GM21447 (cell line): Measurements from ENCODE around the gene SYCP2.
"Not testable (repeated sequence)": the region's sequence is repeated elsewhere in the genome, so short reads cannot be mapped to it uniquely, and the experiment has no call there.

ENCODE experiments used
- ATAC-seq: cut with Tn5 transposase; IDR thresholded peaks from one replicate; pipeline ENCODE4 v1.9.1; 2021; ENCODE audit not compliant: unreplicated experiment

SYCP2 gene

DNA sequence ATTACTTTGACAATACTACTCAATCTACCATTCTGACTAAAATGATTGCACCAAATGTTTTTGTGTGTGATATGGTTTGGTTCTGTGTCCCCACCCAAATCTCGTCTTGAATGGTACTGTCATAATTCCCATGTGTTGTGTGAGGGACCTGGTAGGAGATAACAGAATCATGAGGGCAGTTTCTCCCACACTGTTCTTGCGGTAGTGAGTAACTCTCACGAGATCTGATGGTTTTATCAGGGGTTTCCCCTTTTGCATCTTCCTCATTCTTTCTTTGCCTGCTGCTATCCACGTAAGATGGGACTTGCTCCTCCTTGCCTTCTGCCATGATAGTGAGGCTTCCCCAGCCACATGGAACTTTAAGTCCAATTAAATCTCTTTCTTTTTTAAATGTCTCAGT lies 20.8 kb downstream of the SYCP2 start:
- ATAC-seq: no peak

DNA sequence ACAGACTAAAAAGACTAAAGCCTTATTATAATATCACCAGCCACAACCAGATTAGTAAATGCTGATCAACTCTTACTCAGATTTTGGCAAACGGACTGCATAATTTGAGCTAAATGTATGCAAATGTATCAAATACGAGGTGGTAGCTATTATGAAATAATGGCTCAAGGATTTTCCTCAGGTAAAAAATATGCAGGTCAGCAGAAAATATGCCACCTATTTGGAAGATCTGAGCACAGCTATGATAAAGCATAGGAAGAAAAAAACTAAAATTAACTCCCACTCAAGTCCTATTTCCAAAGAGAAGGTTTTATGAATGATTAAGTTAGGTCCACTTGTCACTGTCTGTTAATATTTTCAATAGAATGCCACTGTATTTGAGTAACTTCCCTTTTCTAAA lies 22.4 kb downstream of the SYCP2 start:
- no peak for ATAC-seq

DNA sequence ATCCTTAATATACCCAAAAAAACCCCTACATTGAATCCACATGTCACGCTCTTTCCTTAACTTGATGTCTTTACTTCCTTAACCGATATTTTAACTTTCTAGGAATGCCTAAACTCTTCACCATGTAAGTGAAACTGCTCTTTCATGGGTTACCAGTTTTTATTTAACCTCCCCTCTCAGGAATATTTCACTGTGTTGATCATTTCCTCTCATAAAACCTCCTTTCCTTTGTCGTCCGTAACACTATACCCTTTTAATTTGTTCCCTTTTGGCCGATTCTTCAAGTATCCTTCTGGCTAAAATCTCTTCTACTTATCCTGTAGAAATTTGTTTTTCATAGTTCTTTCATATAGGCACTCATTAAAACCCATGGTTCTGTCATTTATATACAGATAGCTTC lies 24.6 kb downstream of the SYCP2 start:
- ATAC-seq: no peak

DNA sequence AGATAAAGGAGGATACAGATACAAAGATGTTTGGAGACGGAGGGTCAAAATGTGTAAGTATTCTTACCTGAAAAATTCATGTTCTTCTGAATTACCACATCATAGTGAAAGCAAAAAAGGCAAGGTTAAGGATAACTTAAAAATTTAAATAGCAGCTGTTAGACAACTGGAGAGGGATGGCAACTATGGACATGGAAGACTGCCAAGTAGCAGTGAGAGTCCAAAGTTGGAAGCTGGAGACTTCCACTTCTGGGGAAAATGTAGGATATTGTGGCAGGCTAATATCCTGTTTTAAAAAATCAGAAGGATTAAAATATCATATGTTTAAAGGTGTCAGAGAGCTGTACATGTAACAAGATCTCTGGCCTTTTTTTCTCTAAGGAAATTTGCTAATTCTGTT lies 29.8 kb downstream of the SYCP2 start:
- no peak for ATAC-seq

DNA sequence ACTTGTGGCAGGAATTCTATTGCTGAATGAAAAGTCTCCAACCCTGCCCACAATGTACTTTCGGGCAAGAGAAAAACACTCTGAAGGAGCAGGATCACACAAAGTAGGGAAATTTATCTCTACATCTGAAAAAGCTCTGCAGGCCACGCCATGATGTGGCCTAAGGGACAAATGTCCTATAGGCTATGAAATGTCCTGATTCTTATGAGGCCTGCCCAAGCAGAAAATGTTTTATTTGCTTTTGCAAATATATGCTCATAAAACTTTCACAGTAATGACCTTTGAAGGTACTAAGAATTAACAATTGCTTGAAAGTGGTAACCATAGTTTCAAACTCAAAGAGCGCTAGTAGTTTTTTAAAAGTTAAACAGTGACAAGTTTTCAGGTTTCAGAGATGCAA lies 31.0 kb downstream of the SYCP2 start:
- no peak for ATAC-seq

DNA sequence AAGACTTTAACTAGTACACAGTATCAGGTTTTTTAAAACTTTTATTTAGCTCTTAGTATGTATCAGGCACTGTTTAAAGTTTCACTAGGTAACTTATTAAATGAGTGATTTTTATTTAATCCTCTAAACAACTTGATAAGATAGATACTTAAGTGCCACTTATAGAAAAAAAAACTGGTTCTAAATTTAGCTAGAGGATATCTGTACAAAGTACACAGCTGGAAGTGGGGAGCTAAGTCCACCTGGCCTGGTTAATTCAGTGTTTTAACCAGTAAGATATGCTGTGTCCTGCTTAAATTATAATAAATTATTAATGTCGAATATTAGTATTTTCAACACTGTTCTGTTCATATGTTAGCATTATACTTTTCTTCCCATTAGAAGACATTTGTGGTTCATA lies 37.5 kb downstream of the SYCP2 start:
- no peak for ATAC-seq

DNA sequence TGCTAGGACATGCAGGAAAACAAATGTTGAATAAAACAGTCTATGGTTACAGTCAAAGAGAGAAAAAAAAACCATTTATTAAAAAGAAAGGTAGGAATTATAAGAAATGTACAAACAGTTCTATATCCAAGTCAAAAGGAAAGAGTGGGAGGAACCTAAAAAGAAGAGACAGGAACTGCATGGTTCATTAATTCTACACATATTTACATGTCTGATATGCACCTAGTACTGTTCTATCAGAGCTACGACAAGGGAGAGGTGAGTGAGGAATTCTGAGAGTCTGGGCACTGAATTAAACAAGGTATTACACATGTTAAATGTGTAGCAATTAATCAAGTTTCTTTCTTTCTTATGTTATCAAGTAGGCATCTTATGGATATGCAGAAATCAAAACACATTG lies 41.9 kb downstream of the SYCP2 start:
- no peak for ATAC-seq

DNA sequence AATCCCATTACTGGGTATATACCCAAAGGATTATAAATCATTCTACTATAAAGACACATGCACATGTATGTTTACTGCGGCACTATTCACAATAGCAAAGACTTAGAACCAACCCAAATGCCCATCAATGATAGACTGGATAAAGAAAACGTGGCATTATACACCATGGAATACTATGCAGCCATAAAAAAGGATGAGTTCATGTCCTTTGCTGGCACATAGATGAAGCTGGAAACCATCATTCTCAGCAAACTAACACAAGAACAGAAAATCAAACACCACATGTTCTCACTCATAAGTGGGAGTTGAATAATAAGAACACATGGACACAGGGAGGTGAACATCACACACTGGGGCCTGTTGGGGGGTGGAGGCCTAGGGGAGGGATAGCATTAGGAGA lies 43.4 kb downstream of the SYCP2 start:
- ATAC-seq: not testable (repeated sequence)

DNA sequence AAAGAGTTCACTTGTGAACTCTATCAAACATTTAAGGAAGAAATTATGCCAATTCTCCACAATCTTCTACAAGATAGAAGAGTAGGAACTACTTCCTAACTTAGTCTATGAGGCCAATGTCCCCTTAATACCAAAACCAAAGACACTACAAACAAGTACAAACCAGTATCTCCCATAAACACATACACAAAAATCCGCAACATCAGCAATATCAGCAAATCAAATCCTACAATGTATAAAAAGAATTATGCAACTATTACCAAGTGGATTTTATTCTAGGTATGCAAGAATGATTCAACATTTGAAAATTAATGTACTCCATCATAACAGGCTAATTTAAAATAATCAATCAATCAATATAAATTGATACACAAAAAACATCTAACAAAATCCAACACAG lies 45.4 kb downstream of the SYCP2 start:
- ATAC-seq: no peak

DNA sequence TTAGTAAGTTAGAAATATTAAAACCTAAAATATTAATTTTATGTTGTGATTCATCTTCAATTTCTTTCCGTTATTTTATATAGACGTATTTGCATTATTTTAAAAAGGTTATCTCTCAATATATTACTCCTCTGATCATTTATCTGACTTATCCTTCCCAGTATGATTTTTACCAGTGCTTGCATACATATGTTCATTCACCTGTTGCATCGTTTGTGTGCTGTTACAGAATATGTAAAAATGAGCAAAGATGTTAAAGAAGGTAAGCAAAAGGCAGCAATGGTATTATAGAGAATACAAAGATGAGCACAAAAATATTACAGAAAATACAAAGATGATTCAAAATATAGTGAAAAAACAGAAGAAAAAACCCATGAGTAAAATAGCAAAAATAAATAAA lies 48.9 kb downstream of the SYCP2 start:
- ATAC-seq: no peak

DNA sequence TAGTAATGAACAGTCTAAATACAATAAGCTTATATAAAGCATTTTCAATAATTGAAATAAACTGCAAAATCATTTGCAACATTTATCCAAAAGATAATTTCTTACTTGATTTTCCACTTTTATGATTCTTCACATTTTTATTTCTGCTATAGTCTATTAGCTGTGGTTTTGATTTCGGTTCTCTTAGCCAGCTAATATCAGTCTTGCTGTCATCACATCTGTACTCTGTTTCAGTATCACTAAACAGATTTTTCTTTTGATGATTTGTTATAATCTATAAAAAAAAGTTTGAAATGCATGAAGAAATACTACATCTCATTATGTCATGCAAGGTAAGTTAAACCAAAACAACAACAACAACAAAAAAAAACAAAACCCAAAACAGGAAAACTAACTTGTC lies 53.2 kb downstream of the SYCP2 start:
- ATAC-seq: no peak

DNA sequence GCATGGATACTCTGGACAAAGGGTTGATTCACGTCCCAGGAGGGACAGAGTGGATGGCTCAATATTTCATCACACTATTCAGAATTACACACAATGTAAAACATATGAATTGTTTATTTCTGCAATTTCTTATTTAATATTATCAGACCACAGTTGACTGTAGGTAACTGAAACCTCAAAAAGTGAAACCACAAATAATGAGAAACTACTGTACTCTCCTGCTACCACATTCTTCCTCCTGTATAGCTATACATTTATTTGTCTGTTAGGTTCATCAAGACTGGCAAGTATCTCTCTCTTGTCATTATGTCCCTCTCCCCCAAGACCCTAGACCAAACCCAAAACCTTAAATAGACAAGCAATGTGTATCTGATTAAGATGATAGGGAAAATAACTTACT lies 60.0 kb downstream of the SYCP2 start:
- ATAC-seq: no peak

DNA sequence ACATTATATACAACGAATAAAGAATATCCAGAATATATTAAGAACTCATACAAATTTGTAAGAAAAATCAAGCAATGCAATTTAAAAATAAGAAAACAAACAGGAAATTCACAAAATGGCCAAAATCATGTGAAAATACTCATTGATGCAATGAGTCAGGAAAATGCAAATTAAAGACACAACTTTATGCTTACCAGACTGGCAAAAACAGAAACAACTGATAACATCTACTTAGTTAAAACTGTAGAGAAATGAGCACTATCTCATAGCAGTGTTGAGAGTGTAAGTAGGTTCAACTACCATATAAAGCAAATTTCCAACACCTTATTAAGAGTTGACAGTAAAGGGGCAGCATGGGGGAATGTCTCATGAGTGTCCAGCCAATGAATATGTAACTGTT lies 62.3 kb downstream of the SYCP2 start:
- no peak for ATAC-seq

DNA sequence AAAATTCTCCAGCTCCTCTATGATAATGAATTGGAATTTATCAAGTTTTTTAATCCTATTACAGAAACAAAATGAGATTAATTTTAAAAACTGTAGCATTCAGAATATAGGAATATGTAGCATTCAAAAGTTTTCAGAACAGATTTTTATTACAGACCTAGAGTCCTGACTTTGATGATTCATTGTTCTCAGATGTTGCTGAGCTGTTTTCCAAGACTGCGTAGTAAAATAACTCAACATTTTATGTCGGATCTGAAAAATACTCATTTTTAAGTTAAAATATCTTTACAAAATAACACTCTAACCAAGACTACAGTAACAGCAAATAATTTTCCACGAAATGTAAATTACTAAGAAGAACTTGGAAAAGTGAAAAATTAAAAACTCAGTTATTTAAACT lies 67.1 kb downstream of the SYCP2 start:
- ATAC-seq: no peak

DNA sequence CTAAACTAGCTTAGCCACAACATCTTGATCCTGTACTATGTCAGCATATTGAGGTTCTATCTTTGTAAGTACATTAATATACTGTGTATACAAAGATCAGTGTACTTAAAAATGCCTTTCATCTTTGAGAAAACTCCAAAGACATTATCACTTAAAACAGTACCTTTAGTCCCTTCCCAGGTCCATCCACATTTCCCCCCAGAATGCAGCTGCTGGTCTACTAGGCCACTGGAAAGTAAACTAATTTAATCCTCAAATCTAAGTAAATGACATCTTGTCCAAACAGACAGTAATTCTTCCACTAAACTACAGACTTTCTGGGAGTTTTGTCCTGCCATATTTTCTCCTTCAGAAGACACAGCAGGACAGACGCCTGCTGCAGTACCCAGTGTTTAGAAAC lies 68.7 kb downstream of the SYCP2 start:
- ATAC-seq: no peak

DNA sequence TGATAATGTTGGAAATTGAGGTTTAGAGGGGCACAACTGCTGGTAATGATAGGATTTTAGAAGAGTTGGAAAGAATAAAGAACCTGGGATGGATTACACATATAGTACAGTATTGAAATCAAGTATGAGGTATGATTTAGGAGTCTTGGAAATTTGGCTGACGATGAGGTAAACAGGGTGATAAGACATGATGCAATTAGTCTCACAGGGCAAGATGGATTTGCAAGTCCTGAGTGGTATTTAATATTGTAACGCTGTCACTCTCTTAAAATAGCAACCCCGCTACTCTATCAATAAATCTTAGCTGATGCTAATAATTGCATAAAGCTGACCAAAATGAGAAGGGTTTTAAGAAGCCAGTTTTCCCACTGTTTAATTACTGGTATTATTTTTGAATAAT lies 70.4 kb downstream of the SYCP2 start:
- ATAC-seq: no peak

DNA sequence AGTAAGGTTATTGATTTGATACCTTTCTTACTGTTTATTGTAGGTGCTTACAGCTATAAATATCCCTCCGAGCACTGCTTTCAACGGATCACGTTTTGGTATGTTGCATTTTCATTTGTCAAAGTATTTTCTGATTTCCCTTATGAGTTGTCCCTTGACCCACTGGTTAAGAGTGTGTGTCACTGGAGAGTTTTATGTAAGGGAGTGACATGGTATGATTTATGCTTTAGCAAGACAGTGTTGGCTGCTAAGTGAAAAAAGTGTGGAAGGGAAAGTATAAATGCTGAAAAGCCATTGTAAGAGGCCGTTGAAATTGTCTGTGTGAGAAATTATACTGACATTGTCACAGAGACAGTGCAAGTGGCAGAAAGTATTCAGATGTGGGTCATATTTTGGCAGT lies 72.0 kb downstream of the SYCP2 start:
- no peak for ATAC-seq

DNA sequence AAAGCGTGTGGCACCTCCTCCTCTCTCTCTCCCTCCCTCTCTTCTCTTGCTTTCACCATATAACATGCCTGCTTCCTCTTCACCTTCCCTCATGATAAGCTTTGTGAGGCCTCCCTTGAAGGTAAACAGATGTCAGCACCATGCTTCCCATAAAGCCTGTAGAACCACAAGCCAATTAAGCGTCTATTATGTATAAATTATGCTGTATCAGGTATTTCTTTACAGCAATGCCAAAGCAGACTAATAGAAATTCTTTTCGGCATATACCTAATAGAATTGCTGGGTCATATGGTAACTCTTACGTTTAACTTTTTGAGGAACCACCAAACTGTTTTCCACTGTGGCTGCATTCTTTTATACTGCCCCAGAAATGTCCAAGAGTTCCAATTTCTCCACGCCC lies 75.0 kb downstream of the SYCP2 start:
- no peak for ATAC-seq

DNA sequence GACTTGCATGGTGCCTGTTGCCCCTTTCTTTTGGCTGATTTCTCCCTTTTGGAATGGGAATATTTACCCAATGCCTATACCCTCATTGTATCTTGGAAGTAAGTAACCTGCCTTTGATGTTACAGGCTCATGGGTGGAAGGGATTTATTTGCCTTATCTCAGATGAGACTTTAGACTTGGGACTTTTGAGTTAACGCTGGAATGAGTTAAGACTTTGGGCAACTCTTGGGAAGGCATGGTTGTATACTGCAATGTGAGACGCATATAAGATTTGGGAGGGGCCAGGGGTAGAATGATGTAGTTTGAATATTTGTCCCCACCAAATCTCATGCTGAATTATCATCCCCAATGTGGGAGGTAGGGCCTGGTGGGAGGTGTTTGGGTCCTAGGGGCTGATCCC lies 75.5 kb downstream of the SYCP2 start:
- ATAC-seq: no peak

DNA sequence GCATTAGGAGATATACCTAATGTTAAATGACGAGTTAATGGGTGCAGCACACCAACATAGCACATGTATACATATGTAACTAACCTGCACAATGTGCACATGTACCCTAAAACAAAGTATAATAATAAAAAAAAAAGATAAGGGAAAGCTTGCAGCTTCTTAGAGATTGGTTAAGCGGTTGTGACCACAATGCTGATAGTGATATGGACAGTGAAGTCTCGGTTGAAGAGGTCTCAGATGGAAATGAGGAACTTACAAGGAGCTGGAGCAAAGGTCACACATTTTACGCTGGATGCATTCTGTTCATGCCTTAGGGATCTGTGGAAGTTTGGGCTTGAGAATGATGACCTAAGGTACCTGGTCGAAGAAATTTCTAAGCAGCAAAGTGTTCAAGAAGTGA lies 76.5 kb downstream of the SYCP2 start:
- ATAC-seq: not testable (repeated sequence)

DNA sequence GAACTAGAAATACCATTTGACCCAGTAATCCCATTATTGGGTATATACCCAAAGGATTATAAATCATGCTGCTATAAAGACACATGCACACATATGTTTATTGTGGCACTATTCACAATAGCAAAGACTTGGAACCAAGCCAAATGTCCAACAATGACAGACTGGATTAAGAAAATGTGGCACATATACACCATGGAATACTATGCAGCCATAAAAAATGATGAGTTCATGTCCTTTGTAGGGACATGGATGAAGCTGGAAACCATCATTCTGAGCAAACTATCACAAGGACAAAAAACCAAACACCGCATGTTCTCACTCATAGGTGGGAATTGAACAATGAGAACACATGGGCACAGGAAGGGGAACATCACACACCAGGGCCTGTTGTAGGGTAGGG lies 76.9 kb downstream of the SYCP2 start:
- not testable (repeated sequence) for ATAC-seq

DNA sequence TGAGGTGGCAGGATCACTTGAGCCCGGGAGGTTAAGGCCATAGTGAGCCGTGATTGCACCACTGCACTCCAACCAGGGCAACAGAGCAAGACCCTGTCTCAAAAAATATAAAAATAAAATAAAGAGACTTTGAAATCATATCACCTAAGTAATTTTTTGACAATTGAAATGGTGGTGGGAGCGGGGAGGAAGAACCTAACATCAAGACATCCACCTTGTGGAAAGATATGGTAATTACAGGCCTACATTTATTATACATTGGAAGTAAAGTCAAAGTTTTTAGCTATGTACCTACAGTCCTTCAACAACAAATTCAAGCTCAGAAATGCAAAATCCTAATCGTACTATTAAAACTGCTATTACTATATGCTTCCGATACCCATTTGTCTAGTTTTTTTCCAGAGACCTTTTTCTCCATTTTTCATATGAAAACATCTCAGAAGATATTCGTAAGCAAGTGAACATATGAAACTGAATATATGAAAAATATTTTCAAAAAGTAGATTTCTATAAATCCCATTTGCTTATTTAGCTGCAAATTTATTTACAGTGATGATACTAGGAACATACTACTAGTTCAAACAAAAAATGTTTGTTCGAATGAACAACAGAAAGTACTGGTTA lies 83.3 kb downstream of the SYCP2 start:
- no peak for ATAC-seq

DNA sequence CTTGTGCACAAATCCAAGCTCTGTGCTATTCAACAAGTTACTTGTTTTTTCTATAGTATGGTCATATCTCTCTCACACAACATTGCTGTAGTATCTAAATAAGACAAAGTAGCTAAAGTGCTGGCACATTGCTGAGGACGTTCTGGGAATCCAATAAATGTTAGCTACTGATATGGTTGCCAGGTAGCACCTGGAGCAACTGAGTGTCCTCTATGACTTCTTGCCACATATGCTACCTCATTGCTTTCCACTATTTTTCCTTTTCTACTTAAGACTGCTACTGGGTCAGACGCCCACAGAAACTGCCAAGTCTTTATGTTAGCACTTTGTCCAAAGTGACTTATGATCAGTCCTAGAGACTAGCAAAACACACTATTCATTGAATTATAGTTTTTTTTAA lies 85.3 kb downstream of the SYCP2 start:
- no peak for ATAC-seq

DNA sequence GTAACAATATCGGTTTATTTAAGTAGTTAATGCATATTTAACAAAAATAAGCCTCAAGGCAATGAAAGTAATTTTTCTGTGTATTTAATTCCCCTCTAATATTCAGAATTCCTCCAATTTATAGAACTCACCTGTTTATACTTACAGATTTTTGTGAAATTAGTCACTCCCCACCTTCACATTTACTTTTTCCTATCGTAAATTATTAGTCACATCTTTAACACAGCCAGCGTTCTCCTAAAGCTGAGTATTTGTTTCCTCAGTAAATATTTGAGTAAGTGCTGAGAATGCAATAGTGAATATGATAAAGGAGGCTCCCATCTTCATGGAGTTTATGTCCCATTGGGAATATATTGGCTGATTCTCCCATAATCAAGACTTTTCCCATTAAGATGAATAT lies 88.0 kb downstream of the SYCP2 start:
- no peak for ATAC-seq
